Sigmoid colon (tissue), 4 donors: ENCODE measurements around the gene BPIFB2.

Experiments
- EP300 ChIP-seq, 4 donors: sonication (generic); formaldehyde crosslinking; IDR thresholded peaks; one replicate each; pipeline ENCODE4 v1.6.1; 2017; ENCODE audit warnings: antibody characterized with exemption in 4 of 4
- TF ChIP-seq, protein P1 (sequence below), 4 experiments: fragments of 450-650 bp in 3 of 4; fragments of 200-600 bp in 1 of 4; IDR thresholded peaks; one replicate each; pipeline ENCODE4 v1.5.1; 2016 to 2019; ENCODE audit warnings: antibody characterized with exemption in 4 of 4, mild to moderate bottlenecking in 3 of 4, moderate library complexity in 2 of 4

GRCh38 chr20:32987044-32987825 is 20.3 kb upstream of the BPIFB2 start:
- no peak for TF ChIP-seq EP300 (IDR thresholded peaks at IDR 0.05)
- TF ChIP-seq, protein P1, sequence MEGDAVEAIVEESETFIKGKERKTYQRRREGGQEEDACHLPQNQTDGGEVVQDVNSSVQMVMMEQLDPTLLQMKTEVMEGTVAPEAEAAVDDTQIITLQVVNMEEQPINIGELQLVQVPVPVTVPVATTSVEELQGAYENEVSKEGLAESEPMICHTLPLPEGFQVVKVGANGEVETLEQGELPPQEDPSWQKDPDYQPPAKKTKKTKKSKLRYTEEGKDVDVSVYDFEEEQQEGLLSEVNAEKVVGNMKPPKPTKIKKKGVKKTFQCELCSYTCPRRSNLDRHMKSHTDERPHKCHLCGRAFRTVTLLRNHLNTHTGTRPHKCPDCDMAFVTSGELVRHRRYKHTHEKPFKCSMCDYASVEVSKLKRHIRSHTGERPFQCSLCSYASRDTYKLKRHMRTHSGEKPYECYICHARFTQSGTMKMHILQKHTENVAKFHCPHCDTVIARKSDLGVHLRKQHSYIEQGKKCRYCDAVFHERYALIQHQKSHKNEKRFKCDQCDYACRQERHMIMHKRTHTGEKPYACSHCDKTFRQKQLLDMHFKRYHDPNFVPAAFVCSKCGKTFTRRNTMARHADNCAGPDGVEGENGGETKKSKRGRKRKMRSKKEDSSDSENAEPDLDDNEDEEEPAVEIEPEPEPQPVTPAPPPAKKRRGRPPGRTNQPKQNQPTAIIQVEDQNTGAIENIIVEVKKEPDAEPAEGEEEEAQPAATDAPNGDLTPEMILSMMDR (IDR thresholded peaks at IDR 0.05): no peak
